ENCODE data around the gene SRSF8.
A peak's percentile ranks its signal among the peaks of the same experiment; 100 is the strongest.

Gene SRSF8

DNA sequence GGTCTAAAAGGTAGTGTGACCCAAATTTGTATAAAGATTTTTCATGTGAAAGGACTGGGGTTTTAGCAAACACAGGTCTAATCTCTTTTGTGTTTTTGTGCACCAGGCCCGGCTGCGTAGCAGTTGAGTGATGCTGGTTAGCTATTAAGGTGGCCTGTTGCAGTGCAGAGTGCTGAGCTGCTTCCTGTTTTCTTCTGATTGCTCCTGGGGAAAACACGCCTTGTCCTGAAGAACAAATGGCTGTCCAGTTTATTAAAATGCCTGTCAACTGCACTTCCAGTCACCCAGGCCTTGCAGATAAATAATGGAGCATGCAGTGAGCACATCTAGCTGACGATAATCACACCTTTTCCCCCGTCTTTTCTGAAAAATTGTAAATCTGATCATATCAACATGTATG lies 1.8 kb downstream of the SRSF8 start:
- DNase-seq (ENCODE audit: low read depth in 2 of 2) = peak; percentile 23 to 24

DNA sequence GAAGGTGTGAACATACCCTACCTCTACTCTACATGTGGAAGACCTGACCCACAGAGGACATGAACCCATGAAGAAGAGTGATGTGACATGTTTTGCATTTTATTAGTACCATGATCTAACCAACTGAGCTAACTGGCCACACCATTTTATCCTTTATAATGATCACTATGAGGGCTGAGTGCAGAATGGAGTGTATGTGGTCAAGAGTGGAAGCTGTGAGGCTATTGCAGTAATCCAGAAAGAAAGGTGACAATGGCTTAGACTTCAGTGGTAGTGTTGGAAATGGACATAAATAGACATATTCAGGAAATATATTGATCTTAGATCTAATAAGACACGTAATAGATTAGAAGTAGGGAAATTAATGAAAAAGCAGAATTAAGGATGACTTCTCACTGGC lies 3.8 kb downstream of the SRSF8 start:
- no peak for DNase-seq (ENCODE audit: low read depth in 2 of 2)

- no peak for DNase-seq (ENCODE audit: low read depth in 2 of 2)
These were observed 6.2 kb downstream of the SRSF8 start for GRCh38 chr11:95072948-95073347.

DNA sequence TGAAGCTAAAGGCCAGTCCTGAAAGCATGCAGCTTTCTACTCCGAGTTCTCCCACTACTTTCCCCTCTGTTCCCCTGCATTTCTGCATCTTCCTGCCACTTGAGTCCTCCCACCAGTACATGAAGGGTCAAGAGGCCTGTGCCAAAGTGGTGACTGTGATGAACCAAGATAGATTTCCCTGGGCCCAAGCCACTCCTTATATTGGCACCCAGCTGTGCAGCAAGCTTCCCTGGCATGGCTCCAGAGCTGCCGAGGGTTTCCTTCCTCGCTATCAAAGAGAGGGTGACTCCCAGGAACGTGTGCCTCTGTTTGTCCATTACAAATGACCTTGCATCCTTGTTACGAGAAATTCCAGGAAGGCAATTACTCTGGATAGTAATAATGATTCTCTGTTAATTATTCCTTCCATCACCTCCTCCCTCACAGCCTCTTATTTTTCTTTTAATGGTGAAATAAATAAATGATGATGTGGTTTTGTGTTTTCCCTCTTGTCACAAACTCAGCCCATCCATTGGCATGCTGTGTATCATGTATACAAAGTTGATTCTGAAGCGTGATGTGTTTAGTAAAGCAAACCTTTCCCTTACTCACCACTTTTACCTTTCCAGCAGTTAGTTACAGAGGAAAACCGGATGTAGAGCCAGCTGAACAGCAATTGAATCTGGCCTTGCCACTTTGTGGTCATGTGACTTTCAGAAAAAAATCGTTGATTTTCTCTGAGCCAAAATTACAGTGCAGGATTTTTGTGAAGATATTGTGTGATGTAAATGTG lies 8.3 kb downstream of the SRSF8 start:
- no peak for DNase-seq (ENCODE audit: low read depth in 2 of 2)

DNA sequence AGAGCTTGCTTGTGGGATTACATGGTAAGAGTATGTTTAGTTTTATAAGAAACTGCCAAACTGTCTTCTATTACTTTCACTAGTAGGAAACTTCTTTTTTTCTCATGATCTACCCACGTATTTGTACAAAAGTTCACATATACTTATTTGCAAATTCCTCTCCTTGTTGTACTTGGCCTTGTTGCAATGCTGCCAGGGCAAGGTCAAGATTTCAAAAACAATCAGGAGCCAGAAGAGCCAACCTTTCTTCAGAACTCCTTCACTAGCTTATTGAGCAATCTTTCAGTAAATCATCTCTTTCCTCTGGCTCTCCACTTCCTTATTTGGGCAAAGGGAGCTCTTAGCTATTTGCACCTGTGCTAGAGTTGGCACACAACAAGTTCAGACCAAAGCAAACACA lies 9.7 kb downstream of the SRSF8 start:
- DNase-seq (ENCODE audit: low read depth in 2 of 2) = no peak

- DNase-seq (ENCODE audit: low read depth in 2 of 2) = no peak
These were observed 10.3 kb downstream of the SRSF8 start for GRCh38 chr11:95076981-95077380.

GRCh38 chr11:95078526-95078925 lies 11.8 kb downstream of the SRSF8 start:
- DNase-seq (ENCODE audit: low read depth in 2 of 2) = no peak

DNA sequence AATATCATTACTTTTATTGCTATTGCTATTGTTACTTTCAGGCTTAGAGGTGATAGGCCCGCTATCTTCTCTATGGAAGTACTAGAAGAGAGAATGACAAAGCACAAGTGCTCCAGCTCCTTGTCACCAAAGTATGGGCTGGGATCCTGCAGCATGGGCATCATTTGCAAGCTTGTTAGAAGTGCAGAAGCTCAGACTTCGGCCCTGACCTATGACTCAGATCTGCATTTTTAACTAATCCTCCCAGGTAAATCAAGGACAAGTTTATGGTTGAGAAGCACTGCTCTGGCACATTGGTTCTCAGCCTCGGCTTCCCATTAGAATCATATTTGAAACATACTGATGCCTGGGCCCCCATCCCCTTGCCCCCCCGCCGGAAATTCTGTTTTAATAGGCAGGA lies 14.3 kb downstream of the SRSF8 start:
- DNase-seq (ENCODE audit: low read depth in 2 of 2) = no peak

DNA sequence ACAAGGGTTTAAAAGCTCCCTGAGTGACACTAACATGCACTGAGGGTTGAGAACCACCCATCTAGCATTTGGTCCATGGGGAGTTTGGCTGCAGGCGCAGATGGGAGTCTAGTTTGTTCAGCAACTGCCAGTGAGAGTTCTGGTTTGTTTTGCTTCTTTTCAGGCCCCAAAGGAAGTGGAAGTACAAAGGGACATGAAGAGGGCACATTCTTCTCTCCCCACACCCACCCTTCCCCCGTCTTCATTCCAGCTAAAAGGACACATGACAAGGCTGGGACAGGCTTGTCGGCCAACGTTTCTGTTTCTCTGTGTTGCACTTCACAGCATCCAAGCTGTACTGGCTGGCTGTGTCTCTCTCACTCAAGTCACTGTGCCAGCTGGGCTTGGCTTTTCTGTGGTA lies 14.7 kb downstream of the SRSF8 start:
- no peak for DNase-seq (ENCODE audit: low read depth in 2 of 2)

DNA sequence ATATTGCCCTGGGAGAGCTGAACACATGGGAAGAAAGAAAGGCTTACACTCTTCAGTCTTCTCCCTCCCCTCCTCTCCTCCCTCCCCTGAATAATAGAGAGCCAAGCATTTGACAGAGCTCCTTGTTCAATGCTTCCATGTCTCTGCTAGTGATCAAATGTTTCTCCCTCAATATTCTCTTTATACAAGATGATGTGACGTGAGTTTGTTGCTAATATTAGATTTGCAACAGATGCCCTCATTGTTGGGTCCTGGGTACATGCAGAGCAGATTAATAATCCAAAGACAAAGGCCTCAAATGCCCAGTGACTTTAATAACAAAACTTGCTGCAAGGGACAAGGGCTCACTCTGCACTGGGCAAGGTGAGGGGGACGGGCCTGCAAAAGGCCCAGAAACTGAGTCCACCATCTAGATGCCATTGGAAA lies 15.9 kb downstream of the SRSF8 start:
- no peak for DNase-seq (ENCODE audit: low read depth in 2 of 2)

DNA sequence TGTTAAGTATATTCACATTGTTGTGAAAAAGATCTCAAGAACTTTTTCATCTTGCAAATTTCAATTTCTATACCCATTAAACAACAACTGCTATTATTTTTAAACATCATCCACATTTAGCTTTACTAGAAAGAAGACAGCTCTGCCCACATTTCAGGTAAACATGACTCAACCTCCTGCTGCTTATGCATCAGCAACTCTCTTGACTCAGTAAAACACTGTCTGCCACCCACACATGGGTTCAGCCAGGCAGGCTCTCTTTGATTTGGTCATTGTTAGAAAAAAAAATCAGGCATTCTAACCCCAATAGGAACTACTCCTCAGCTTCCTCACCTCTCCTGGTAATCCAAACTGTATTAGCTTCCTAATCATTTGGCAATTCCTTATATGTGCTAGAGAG lies 17.8 kb downstream of the SRSF8 start:
- peak in 1 of 2 donors; percentile 35 for DNase-seq (ENCODE audit: low read depth in 2 of 2)

DNA sequence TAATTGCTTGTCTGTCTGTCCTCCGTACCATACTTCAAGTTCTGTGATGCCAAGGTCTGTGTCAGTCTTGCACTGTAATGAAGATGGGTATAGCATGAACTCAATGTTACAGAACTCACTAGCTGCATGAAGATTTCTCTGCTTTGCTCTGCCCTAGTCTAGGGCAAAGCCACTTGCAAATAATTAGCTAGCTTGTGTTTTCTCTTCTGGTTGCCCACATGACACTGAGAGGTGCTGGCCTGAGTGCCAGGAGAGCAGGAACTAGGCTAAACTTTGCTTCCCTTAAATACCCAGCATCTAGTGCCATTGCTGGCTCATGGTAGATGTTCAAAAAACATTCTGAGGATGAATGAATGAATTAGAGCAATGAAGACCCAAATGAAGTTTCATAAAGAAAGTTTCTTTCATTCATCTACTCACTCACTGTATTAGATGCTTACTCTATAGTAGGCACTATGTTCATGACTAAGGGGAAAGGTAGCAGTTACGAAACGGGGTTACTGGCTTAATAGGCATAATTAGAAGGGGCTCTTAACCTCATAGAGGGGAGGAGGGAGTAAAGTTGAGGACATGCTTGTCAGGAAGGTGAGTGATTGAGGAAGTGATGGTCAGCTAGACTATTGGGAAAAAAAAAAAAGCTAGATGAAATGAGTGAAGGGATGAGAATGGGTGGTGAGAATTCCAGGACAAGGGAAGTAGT lies 18.5 kb downstream of the SRSF8 start:
- DNase-seq (ENCODE audit: low read depth in 2 of 2) = no peak

- DNase-seq (ENCODE audit: low read depth in 2 of 2) = no peak
These were observed 19.4 kb downstream of the SRSF8 start for GRCh38 chr11:95086151-95086550.

GRCh38 chr11:95086836-95087570 lies 20.3 kb downstream of the SRSF8 start:
- no peak for DNase-seq (ENCODE audit: low read depth in 2 of 2)

DNA sequence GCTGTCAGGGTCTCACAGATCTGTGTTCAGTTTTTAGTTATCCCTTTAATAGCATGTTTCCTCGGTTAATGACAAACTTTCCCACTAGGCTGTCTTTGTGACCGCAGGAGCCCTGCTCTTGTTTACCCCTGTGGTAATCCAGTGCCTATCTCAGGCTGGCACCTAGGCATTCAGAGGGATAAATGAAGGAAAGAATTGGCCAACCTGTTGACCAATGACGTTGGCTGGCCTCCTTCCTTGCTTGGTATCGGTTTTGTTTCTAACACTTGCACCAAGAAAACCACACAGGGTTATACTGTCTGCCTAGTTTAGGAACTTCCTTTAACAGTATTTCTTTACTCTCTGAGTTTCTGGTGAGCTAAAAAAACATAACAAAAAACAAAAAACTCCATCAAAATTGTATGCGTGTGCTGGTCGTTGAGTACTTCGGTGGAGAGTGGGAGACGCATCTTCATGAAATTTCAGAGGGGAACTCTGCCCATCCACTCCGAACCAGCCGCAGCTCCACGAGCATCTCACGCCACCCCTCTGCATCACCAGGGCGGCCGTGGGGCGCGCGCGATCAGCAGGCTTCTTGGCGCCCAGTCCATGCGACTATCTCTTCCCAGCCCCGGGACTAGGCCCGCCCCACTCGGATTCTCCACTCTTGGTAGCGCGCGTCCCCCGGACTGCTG lies 22.4 kb downstream of the SRSF8 start:
- peak in 1 of 2 donors; percentile 32 for DNase-seq (ENCODE audit: low read depth in 2 of 2)

GRCh38 chr11:95089620-95090542 lies 23.2 kb downstream of the SRSF8 start, which contains the start of gene ENDOD1:
Gene ENDOD1, plus strand, starts transcription at chr11:95089846. Its CDS starts 82 bp downstream, at chr11:95089928.
- peak; percentile 62 to 74 for DNase-seq (ENCODE audit: low read depth in 2 of 2)

GRCh38 chr11:95091663-95092180 lies 25.0 kb downstream of the SRSF8 start:
- DNase-seq (ENCODE audit: low read depth in 2 of 2) = no peak

DNA sequence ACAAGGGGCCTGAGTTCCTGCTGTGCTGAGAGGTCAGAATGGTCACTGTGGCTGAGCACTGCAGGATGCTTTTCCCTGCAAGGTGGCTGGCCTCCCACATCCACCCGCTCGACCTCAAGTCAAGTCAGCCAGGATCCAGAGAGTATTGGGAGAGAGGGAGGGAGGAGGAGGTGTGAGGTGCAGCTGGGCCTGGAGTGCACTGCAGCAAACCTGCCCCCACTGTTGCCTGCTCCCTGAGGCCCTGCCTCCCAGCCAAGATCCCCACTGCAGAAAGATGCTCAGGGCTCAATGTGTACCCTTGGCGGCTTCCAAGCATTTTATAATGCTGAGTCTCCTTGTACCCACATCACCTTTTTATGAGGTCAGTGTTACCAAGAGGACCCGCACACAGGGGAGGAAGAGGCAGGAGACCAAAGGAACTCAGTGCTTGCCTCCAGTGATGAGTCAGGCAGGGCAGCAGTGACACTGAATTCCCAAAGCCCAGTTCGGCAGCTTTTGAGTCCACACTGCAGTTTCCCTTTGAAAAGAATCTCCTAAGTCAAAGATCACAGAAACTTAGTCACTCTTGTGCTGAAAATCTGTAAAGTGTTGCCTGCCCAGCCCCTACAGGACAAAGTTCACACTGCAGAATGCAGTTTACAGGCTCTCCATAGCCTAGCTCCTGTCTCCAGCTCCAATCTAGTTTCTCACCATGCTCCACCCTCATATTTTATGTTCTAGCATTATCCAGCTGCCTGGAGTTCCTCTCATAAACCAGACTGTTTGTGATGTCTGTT lies 26.0 kb downstream of the SRSF8 start:
- DNase-seq (ENCODE audit: low read depth in 2 of 2) = no peak

DNA sequence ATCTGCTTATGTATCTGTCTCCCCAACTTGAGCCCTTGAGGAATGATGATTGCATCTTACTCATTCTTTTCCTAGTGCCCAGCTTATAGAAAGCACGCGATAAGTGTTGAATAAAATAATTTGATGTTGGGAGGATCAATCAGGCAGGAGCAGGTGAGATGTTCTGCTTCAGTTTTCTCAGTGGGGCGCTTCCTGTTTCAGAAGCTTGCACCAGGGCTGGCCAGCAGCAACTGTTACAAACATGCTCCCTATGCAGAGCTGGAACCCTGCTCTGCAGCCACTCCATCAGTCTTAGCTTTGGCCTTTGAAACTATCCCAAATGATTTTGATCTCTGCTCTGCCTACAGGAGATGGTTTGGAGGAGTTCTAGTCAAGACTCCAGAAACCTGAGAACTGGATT lies 26.8 kb downstream of the SRSF8 start:
- DNase-seq (ENCODE audit: low read depth in 2 of 2) = no peak

Data from stimulated activated CD8-positive, alpha-beta memory T cell treated with anti-CD3 and anti-CD28 coated beads, Interleukin-15, amount 100 ng/mL, for 4 hours (primary cell).